Measurements from ENCODE around the gene MCC.

DNA sequence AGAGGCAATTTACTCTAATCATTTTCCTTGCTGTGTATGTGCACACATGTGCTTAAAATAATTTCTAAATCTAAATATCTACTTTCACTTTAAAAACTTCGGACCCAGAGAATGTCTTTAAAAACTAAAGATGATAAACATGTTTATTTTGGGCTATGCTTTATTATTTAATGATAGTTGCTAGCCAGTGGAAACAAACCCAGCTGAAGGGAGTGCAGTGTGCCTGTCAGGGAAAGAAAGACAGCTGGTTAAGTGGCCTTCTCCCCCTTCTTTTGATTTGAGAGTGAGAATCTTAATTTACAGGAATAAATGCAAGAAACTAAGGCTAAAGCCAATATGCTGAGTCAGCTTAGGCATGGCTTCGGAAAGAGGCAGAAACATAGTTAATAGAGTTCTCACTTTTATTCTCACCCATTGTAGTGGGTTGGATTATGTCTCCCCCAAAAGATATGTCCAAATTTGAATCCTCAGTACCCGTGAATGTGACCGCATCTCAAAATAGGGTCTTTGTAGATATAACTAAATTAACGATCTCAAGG lies 400.2 kb downstream of the MCC start:
- TF ChIP-seq ZNF292 (tag by site-specific recombination; IDR thresholded peaks at IDR 0.05; ENCODE audit: borderline replicate concordance, low read depth) (no peak), TCF7L2 (IDR thresholded peaks at IDR 0.05; ENCODE audit: borderline replicate concordance, low read depth, low read length) (no peak), SCRT1 (tag by site-specific recombination; IDR thresholded peaks at IDR 0.05; ENCODE audit: borderline replicate concordance) (no peak)
- TF ChIP-seq, protein P1, sequence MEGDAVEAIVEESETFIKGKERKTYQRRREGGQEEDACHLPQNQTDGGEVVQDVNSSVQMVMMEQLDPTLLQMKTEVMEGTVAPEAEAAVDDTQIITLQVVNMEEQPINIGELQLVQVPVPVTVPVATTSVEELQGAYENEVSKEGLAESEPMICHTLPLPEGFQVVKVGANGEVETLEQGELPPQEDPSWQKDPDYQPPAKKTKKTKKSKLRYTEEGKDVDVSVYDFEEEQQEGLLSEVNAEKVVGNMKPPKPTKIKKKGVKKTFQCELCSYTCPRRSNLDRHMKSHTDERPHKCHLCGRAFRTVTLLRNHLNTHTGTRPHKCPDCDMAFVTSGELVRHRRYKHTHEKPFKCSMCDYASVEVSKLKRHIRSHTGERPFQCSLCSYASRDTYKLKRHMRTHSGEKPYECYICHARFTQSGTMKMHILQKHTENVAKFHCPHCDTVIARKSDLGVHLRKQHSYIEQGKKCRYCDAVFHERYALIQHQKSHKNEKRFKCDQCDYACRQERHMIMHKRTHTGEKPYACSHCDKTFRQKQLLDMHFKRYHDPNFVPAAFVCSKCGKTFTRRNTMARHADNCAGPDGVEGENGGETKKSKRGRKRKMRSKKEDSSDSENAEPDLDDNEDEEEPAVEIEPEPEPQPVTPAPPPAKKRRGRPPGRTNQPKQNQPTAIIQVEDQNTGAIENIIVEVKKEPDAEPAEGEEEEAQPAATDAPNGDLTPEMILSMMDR (tag by site-specific recombination; IDR thresholded peaks at IDR 0.05) = no peak
